Right lobe of liver (tissue), 6 donors: ENCODE data around the gene ILDR2. TPM values are rescaled to one million over a fixed set of nuclear protein-coding genes. Genes with fewer than 3 reads are reported as not detected.
A peak's percentile ranks its signal among the peaks of the same experiment; 100 is the strongest.
"Not testable (repeated sequence)": the region's sequence is repeated elsewhere in the genome, so short reads cannot be mapped to it uniquely, and the experiment has no call there.

ENCODE experiments used
- ATAC-seq, 4 donors: fragments of 200-7000 bp; cut with Tn5 transposase; one replicate each; pipeline ENCODE4 v1.9.1; 2020; ENCODE audit warnings: mild to moderate bottlenecking in 4 of 4, moderate library complexity in 4 of 4
- DNase-seq, 3 donors: peaks; one replicate each; pipeline ENCODE4 v3.0.0-alpha.2; 2020
- H3K27ac ChIP-seq, 3 donors: fragments of 200-600 bp; one replicate each; pipeline ENCODE4 v1.8.0; 2022
- H3K27me3 ChIP-seq, 2 donors: fragments of 200-600 bp; one replicate each; pipeline ENCODE4 v1.8.0; 2022
- H3K36me3 ChIP-seq, 4 donors: fragments of 200-600 bp; sonication (generic) in 1 of 4; one replicate each; pipeline versions ENCODE4 v1.5.1 to v1.8.0; 2017 to 2022; ENCODE audit warnings: control low read depth in 1 of 4
- H3K4me1 ChIP-seq, 4 donors: fragments of 200-600 bp; sonication (generic) in 1 of 4; one replicate each; pipeline versions ENCODE4 v1.5.1 to v1.8.0; 2017 to 2022; ENCODE audit warnings: control low read depth in 1 of 4
- H3K4me3 ChIP-seq, 3 donors: fragments of 200-600 bp; one replicate each; pipeline ENCODE4 v1.8.0; 2022
- H3K9me3 ChIP-seq, 4 donors: fragments of 200-600 bp; sonication (generic) in 1 of 4; one replicate each; pipeline versions ENCODE4 v1.5.1 to v1.8.0; 2017 to 2022; ENCODE audit warnings: control low read depth in 1 of 4
- CTCF ChIP-seq, 4 donors: fragments of 200-600 bp in 3 of 4; fragments of 450-650 bp in 1 of 4; IDR thresholded peaks; one replicate each; pipeline versions ENCODE4 v1.5.1 to v1.8.0; 2016 to 2022; ENCODE audit warnings: antibody characterized with exemption in 4 of 4, mild to moderate bottlenecking in 2 of 4
- POLR2A ChIP-seq: fragments of 450-650 bp; IDR thresholded peaks from one replicate; pipeline ENCODE4 v1.6.1; 2017; ENCODE audit warnings: antibody characterized with exemption, mild to moderate bottlenecking
- WGBS: methylation state at CpG from one replicate; pipeline ENCODE4 v1.1.6; 2018; ENCODE audit warnings: low coverage, low lambda C conversion rate; ENCODE audit not compliant: insufficient coverage; ENCODE audit errors: missing lambda C conversion rate; 5-methylcytosine and 5-hydroxymethylcytosine counted together
- intact Hi-C, 2 donors: fragments of 100-400 bp; cut with DNase I; formaldehyde crosslinking; loops; one replicate each; pipeline versions ENCODE4 v1.11.2 to v1.14.1; 2022
- total RNA-seq, 6 experiments: library from RNA; depleted of rRNA in 2 of 6; stranded (reverse); fragments of >200 nt in 2 of 6; fragmentation: NEBNext Ultra II Directional in 3 of 6; extraction: Animal tissue kit (Norgen Biotek cat#: 25700) in 3 of 6; gene quantifications; one replicate each; pipeline versions ENCODE4 v1.1.0 to v1.2.4, GENCODE V29; 2016 to 2023
- donor health status: DM: no; HTN: yes; CAD: no.
- donor health status: DM: no; HTN: no; CAD: no.
- donor health status: DM: no; HTN: no; CAD: no.
- donor health status: DM: no; HTN: yes; CAD: no.
- donor health status: DM: no; HTN: yes; CAD: no.

The ILDR2 gene
- total RNA-seq, 6 experiments from 2014 or later: 1.4 to 3.7 (median 2.2) TPM

GRCh38 chr1:166882893-166883292, 92.4 kb downstream of the ILDR2 start:
- intact Hi-C loops: no loop called here
- ATAC-seq: no peak
- no peak for DNase-seq
- H3K4me3 ChIP-seq: no peak overlapping the region
- H3K4me1 ChIP-seq: peaks cover 0 to 5% (median 0%) of the 10 kb centered on the region in 4 donors
- no peaks in the 10 kb centered on the region for H3K9me3 ChIP-seq
- whole genome bisulfite sequencing: 25% methylated on average over 2 of the region's 2 CpGs
- no peaks in the 10 kb centered on the region for H3K36me3 ChIP-seq
- no peak overlapping the region for H3K27ac ChIP-seq
- H3K27me3 ChIP-seq: no peaks in the 10 kb centered on the region
- no peak for TF ChIP-seq CTCF (IDR thresholded peaks at IDR 0.05)
- TF ChIP-seq POLR2A: no peak

- 95% methylated on average over 12 of the region's 21 CpGs for WGBS
- H3K27me3 ChIP-seq, H3K9me3 ChIP-seq, H3K36me3 ChIP-seq, ATAC-seq, H3K4me3 ChIP-seq, DNase-seq, intact Hi-C loops, H3K27ac ChIP-seq: not testable (repeated sequence)
- H3K4me1 ChIP-seq: peaks cover 0 to 25% (median 0%) of the 10 kb centered on the region in 4 donors
Observed at GRCh38 chr1:166878173-166878917, 97.0 kb downstream of the ILDR2 start.

GRCh38 chr1:166876540-166876838, 98.9 kb downstream of the ILDR2 start:
- Histone ChIP-seq H3K4me3 (peak overlapping the region in 2 of 3 donors; percentile 84 to 95), H3K36me3 (no peaks in the 10 kb centered on the region), H3K27me3 (no peaks in the 10 kb centered on the region), H3K27ac (peak overlapping the region in 1 of 3 donors; percentile 98), H3K9me3 (no peaks in the 10 kb centered on the region), H3K4me1 (peaks cover 0 to 41% (median 8%) of the 10 kb centered on the region in 4 donors)
- no peak for DNase-seq
- 0% methylated on average over 7 of the region's 7 CpGs for WGBS
- intact Hi-C loops: no loop called here
- no peak for ATAC-seq
- TF ChIP-seq POLR2A (no peak), CTCF (IDR thresholded peaks at IDR 0.05) (peak in 2 of 4 donors; percentile 21 to 27)

GRCh38 chr1:166875734-166876539, 99.4 kb downstream of the ILDR2 start, which contains the start of gene TADA1:
TSS of gene TADA1 (minus strand) at chr1:166876264. CDS start at chr1:166876233, 31 bp downstream.
- intact Hi-C loops: no loop called here
- peak; percentile 89 for TF ChIP-seq POLR2A
- peak in 2 of 4 donors; percentile 34 to 46 for TF ChIP-seq CTCF (IDR thresholded peaks at IDR 0.05)
- Histone ChIP-seq H3K4me1 (peaks cover 0 to 47% (median 10%) of the 10 kb centered on the region in 4 donors), H3K27me3 (no peaks in the 10 kb centered on the region), H3K27ac (peak within 1 kb of the TSS; percentile 93 to 98 (median 95)), H3K4me3 (peak within 1 kb of the TSS; percentile 84 to 95 (median 84)), H3K36me3 (no peaks in the 10 kb centered on the region), H3K9me3 (no peaks in the 10 kb centered on the region)
- WGBS: 0% methylated on average over 15 of the region's 84 CpGs
- peak; percentile 86 to 93 (median 90) for ATAC-seq
- DNase-seq: peak; percentile 99

GRCh38 chr1:166875302-166875733, 100.0 kb downstream of the ILDR2 start:
- Histone ChIP-seq H3K4me3 (peak overlapping the region; percentile 84 to 95 (median 84)), H3K4me1 (peaks cover 0 to 53% (median 13%) of the 10 kb centered on the region in 4 donors), H3K36me3 (no peaks in the 10 kb centered on the region), H3K9me3 (no peaks in the 10 kb centered on the region), H3K27ac (peak overlapping the region; percentile 93 to 98 (median 95)), H3K27me3 (no peaks in the 10 kb centered on the region)
- WGBS: 12% methylated on average over 8 of the region's 8 CpGs
- intact Hi-C loops: no loop called here
- ATAC-seq (no peak), DNase-seq (no peak)
- TF ChIP-seq POLR2A (no peak), CTCF (IDR thresholded peaks at IDR 0.05) (no peak)
